Activated CD8-positive, alpha-beta memory T cell treated with anti-CD3 and anti-CD28 coated beads, Interleukin-2, amount 50 U/mL, for 1 hour (primary cell): ENCODE data around the gene ERI3.

ENCODE experiments used
- DNase-seq: peaks from one replicate; pipeline ENCODE4 v3.0.0-alpha.2; 2020; ENCODE audit errors: extremely low read depth

ERI3 gene

DNA sequence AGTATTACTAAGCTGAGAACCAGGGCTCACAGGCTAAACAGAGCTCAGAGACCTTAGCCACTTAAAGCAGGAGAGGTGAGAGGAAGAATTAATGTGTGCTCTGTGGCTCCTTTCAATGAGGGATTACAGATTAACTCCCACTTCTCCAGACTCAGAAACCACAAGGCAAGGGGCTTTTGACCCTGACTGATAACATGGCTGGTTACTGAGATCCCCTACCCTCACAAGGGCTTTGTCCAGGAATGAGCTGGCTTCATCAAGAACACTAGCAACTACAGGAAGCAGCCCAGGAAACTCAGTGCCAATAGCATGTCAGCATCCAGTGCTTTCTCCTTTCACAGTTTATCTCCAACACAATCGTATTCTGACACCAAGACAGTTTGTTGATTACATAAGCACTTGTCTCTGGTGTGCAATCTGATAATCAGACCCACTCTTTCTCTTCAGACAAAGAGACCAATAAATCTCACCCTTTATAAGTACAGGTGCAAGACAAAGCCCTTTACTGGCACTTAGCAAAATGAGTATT, 38.8 kb downstream of the ERI3 start:
- no peak for DNase-seq

DNA sequence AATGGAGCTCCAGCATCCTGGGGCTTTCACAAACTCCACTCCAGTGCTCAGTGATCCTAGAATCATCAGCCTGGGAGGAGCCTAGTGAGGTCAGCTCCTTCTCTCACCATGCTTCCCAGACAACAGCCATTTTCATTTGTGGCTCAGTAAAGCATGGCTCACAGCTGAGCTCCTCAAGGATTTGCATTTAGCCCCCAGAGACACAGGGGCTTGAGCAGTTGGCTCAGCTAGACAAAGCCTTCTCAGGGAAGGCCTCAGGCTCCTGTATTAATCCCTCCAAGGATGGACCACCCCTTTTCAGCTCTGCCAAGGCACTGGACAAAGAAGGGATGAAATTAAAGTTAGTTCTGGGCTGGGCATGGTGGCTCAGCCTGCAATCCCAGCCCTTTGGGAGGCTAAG, 39.5 kb downstream of the ERI3 start:
- no peak for DNase-seq

DNA sequence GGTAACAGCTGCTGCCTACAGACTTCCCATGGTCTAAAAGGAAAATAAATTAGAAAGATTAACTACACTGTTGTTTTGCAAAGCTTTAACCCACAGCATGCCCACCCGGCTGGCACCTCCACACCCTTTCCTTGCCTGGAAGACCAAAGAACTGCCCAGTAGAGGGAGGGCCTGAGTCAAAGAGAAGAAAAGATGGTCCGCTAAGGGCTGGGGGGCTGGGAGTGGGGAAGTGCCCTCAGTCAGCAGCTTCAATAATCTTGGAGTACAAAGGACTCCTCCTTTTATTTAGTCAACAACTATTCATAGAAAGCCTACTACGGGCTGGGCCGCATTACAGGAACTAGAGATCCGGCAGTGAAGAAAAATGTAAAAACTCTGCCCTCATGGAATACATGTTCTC, 40.6 kb downstream of the ERI3 start:
- no peak for DNase-seq

DNA sequence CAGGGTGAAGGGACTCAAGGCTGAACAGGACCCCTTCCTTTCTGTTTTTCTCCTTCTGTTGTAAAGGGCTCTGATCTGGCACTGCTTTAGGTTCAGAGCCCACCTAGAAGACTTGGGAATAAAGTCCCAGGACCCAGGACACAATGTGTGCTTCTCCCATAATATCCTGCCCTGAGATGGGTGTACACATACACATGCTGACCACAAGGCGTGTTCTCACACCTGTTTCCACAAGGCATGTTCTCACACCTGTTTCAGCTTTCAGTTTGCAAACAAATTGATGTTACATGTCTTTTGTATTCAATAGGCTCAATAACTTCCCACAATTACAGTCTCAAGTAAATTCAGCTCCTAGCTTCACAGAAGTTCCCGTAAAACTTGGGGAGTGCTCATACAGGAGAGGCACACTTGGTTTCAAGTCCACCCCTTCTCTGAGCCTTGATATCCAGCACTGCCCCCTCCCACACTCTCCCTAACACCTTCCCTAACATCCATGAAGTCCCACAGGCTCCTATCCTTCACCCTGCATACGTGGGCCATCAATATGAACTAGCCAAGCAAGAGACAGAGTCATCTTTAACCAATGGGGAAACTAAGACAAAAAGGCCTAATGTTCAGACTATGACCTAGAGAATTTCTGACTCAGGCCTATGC, 41.7 kb downstream of the ERI3 start:
- no peak for DNase-seq

DNA sequence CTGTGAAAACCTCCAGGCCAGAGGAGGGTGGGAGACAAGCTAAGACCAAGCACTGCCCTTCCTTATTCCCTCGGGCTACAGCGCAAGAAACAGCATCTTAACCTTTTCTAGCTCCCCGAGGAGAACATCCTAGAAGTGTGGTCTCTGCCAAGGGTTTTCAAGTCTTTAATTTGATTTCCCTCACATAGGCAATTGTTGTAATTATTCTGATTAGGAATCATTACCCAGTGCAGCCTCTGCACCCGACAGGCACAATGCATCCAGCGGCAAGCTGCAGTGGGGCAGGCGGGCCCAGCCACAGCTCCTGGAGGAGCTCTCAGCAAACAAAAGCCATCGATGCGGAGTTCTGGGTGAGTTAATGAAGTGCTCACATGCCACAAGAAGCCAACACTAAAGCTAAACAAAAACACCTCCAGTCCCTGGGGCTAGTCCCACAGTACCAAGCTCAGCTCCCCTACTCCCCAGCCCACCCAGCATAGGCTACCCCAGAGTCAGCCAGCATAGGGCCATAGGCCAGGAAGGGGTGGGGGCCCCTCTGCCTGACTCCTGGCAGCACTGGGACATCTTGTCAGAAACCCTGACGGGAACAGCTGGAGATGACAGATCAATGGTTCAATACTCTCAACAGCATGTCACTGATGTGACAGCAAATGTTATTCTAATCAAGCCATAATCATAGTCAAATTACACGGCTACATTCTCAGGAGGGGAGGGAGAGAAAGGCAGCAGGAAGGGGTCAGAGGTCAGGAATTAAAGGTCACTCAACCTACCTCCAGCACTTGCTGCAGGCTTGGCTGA, 42.5 kb downstream of the ERI3 start:
- no peak for DNase-seq

DNA sequence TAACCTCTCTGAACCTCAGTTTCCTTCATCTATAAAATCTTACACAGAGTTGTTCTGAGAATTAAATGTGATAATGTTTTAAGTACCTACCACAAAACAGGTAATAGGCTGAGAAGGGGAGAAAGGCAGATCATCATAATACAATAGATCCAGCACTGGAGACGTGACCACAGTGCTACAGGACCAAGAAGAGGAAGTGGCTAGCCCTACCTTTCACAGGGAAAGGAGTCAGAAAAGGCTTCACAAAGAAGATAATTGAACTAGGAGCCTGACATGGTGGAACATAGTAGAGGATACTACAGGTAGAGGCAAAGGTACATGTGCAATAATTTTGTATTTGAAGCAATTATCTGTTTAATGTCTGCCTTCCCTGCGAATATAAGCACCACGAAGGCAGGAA, 45.1 kb downstream of the ERI3 start:
- DNase-seq = no peak

DNA sequence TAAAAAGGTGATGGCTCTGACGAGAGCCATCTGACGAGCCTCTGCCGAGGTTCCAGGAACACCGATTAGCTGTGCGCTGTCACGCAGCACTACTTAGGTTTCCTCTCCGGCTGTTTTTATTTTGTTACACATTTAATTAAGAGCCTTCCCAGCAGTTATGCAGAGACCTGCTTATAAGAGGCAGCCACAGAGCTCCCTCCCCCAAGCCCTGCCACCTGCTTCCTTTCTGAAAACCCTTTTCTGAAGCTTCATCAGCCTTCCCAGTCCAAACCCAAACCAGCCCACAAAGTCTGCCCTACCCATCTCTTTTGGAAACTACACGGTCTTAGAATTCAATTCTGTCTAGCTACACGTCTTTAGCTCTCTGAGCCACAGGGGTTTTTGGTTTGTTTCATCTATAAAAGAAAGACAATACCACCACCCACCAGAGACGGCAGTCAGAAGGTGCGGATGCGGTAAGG, 49.1 kb downstream of the ERI3 start:
- no peak for DNase-seq

DNA sequence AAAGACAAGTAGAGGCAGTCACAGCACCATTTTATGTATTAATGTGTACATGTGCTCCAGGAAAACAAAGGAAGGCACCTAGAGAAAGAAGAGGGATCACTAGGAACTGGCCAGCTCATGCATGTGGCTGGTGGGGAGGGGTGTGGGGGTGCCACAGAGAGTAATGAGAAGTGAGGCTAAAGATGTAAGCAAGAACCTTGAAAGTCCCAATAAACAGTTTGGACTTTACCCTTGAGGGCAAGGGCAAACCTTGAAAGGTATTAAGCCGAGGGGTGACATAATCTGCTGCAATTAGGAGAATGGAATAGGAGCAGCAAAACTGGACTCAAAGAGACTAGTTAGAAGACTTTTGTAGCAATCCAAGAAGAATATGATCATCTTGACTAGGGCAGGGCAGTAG, 51.5 kb downstream of the ERI3 start:
- no peak for DNase-seq

DNA sequence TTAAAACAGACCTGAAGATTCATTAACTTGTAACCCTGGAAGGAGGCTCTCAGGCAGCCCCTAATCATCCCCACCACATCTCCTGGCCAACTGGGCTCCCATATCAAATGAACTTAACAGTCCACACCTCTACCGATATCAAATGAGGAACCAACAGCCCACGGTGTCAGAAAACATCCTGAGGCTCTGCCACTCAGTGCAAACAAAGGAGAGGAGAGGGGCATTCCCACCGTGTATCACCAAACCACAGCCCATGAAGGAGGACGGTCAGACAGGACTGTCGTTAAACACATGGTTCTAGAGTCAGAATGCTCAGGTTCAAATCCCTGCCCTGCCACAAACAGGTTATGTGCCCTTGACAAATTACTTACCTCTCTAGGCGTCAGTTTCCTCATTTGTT, 52.5 kb downstream of the ERI3 start:
- DNase-seq = no peak

DNA sequence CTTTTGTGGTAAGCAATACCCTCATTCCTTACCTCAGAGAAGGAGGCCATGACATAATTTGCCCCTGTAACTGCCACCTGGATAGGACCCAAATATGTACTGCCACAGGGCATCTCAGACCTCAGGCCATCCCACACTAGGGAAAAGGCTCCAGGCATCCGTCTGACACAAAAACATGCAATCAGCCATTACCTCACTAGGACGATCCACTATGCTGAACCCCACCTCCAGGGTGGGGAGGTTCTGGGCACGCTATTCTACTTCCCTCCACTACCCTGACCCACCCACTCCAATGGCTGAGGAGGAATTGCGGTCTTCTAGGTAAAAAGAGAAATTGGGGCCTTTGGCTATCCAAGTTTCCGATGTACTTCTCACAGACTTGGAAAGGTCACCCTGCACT, 53.6 kb downstream of the ERI3 start:
- DNase-seq = no peak

DNA sequence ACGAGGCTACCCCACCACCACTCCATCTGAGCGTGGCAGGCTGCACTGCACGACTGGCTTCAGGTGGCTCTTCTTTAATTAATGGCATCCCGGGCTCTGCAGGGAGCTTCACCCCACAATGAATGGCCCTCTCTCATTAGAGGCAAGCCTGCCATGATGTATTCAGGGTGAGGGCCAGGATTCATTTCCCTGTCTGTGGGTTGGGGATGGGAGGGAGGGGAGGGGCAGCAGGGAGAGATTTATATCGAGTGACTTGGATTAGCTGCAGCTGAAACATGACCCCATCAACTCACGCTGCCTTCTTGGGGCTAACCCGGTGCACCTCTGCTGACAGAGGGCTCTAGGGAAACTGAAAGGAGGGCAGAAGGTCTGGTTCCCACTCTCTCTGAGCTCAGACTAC, 54.2 kb downstream of the ERI3 start:
- no peak for DNase-seq

DNA sequence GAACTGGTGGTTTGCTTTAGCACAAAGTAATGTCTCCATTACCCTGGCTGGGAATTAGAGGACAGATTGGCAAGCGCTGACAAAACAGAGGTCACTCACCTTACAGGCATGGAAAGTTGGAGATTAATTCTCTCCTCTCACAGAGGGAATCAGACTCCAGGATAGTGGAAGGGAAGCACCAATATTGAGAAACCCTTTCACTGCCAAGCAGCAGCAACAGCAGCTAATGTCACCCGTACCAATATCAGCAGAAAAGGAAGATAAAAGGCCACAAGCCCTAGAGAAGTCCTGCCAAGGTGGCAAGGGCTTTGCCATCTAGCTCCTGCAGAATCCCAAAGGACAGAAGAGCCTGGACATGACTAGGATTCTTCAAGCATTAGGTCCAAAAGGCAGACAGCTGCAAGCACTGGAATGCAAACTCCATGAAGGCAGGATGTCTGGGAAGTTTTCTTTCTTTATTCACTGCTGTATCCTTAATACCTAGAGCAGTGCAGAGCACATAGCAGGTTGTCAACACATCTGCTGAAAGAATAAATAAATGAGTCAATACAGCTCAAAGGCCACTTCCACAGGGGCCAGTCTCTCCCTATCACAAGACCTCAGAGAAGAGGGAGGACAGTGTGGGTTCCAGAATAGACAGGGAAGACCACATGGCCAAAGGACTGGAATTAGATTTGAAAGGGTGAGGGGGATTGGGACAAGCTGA, 57.2 kb downstream of the ERI3 start:
- DNase-seq = no peak

DNA sequence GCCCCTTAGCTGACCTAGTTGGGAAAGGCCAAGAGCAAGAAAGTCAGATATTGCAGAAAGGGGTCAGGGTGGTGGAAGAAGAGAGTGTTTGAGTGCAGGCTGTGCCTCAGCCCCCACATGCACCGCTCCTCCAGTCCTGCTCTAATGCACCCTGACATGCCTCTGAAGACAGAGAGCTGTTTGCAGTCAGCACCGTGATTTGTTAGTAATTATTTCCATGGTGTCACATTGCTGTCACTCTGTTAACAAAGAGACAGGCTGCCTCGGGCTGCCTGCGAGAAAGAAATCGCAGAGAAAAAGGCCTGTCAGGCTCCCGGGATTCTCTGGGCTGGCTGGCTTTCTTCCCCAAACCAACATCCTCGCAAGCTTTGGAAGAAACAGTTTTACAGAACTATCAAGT, 58.3 kb downstream of the ERI3 start:
- no peak for DNase-seq

DNA sequence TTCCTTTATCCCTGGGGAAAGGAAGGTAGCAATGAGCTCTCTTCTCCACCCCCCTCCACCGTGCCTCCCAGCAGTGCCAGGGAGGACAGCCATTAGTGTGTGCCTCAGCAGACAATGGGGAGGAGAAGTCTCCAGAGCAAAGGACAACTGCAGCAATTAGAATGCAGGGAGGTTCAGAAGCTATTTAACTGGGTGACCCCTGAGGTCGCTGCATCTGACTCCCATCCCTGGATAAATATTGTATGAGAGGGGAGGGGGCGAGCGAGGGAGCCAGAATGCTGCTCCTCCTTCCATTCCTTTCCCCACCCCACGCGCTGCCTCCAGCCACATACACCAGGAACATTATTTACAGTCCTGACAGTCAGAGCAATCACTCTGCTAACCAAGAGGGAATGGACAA, 59.0 kb downstream of the ERI3 start:
- no peak for DNase-seq

DNA sequence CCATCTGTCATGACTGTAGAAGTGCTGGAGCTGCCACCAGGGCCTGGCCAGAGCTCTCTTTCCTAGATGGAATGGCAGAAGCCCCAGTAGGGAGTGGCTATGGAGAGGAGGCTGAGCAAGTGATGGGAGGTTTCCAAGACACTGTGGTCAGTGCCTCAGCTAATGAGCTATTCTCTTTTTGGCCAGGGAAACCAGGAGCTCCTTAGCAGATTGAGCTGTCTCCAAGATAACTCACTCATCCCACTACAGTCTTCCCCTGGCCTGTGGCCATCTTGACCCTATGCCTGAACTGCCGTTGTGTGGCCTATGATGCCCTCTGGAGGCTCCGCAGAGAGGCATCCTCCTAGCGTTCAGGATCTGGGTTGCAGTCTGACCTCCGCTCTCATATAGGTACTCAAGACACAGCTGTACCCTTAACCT, 60.5 kb downstream of the ERI3 start:
- DNase-seq = no peak

DNA sequence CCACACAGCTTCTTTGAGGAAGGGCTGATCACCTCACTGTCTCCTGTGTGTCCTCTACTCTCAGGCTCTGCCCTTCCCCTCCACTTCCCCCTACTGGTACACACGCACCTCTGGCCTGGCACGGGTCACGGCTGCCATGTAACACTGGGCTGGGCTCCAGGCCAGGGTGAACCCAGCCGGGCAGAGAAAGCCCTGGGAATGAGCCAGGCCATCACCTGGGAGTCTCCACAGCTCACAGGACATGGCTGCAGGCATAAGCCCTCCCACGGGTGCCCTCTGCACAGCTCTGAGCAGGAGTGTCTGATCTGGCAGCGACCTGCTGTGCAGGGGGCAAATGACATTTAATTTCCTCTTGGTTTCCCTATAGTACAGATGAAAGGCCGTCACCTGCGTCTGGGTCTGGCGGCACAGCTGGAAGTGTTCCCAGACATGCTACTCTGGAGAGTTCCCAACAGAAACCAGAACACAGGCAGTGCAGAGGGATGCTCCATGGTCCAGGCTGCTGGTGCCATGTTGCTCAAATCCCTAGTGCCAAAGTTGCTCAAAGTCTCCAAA, 61.2 kb downstream of the ERI3 start:
- DNase-seq = no peak

DNA sequence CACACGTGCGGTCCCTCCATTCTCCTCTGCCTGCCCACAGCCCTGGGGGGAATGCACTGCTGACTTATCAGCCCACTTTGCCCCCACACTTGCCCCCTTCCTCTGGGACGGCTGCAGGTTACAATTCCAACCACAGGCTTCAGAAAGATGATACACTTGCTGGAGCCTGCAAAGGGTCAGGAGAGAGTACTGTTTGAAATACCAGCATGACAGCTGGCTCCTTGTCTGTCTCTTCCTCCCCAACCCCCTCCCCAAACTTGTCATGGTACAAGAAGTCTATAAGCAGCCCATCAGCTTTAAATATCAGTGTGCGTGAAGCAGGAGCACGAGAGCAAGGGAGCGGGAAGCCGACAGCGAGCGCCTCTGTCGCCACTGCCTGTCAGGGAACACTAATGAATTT, 62.4 kb downstream of the ERI3 start:
- DNase-seq = no peak

DNA sequence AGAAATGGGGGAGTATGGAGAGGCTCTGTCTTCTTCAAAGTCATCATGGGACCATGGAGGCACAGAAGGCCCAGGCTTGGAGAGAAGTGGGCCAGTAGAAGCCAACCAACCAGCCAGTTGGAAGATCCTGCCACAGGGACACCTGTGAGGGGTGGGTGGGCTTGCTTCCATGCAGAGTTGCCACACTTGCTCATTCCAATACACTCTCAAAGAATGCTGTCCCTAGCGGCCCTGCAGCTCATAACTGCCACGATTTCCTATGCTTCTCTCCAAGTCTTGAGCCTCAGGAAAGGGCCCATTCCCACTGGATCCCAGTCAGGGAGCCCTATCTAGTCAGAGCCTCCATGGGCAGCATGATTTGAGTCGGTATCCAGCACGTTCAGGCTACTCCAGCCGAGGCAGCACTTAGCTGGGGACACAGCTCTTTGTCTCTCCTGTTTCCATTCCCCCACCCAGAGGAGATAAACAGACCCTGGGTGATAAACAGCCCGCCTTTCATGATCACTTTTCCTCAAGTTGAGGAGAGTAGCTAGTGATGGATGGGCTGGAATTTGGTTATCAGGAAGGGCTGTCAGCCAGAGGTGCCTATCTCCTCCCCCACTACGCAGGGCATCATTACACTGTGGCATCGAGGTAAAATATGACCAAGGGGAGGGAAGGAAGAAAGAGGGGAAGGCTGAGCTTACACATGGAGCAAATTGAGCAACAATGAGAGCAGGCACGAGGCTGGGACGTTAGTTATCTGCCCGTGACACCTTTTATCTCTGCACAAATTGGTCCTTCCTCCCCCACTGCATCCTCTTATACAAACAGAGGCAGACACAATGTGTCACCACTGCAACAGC, 64.6 kb downstream of the ERI3 start:
- DNase-seq = no peak

DNA sequence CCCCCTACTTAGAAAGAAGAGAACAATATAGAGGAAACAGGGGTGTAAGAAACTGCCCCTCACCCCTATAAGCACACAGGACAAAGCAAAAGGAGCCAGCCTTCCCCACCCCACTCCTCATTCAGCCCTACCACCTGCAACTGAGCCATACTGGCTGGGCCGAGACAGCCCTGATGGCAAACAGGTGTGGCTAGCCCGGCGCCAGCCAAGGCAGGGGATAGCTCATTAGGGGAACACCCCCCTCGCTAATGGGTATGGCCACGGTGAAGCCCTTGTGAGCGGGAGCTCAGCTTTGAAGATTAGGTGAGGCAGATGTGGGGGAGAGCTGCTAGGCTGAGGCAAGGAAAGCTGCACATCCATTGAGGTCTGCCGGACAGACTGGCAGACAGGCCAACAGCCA, 65.5 kb downstream of the ERI3 start:
- DNase-seq = no peak

DNA sequence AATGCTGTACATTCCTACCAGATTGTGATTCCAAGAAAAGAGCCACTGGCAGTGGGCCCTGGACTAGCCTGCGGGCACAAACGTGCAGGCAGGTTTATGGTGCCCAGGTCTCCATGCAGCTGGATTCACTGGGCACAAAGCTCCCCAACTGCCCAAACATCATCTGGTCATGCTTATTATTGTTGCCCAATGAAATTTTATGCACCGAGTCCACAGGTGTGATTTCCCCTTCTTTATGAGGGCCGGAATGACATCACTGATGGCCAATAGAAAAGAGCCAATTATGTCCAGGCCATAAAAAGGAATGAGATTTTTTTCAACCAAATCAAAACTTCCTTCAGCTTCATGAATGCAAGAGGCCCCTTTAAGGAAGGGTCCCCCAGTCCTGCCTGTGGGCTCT, 66.2 kb downstream of the ERI3 start:
- DNase-seq = no peak

DNA sequence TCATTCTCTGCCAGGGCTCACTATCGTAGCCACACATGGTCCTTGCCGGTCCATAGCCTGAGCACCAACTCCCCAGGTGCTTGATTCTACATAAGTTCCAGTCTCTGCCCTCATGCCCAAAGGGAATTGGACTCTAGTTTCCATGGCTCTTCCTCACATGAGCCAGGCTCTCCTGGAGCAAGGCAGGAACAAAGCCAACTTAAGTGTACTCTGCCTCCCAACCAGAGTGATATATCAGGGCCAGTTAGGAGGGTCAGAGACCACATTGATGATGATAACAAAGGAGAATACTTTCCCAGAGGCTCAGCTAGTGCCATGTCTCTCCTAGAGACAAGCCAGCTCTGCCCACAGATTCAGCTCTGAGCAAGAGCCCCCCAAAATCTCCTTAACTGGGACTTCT, 70.9 kb downstream of the ERI3 start:
- DNase-seq = no peak
